Dedifferentiated amniotic fluid mesenchymal stem cell (primary cell): ENCODE measurements around the gene MRAS.
"Not testable (repeated sequence)": the region's sequence is repeated elsewhere in the genome, so short reads cannot be mapped to it uniquely, and the experiment has no call there.

Experiments used
- DNase-seq: peaks from one replicate; pipeline ENCODE4 v3.0.0-alpha.2; 2016; ENCODE audit errors: extremely low spot score

MRAS gene

GRCh38 chr3:138367326-138367850 lies 19.0 kb downstream of the MRAS start:
- no peak for DNase-seq

DNA sequence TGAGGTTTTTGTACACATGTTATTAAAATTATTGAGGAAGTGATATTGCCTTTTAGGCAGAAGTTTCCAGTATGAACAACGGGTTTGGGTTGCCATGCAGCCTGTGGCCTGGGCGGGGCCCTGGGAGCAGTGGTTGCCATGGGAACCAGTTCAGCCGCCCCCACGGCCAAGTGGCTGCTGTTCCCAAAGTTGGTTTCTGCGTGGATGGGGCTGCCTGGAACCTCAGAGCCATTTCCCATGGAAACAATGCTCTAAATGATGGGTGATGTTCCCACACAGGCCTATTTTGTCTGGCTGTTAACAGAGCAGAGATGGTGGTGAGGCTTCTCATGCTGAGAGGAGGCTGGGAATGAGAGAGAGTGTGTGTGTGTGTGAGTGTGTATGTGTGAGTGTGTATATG lies 19.5 kb downstream of the MRAS start:
- peak; percentile 45 for DNase-seq

DNA sequence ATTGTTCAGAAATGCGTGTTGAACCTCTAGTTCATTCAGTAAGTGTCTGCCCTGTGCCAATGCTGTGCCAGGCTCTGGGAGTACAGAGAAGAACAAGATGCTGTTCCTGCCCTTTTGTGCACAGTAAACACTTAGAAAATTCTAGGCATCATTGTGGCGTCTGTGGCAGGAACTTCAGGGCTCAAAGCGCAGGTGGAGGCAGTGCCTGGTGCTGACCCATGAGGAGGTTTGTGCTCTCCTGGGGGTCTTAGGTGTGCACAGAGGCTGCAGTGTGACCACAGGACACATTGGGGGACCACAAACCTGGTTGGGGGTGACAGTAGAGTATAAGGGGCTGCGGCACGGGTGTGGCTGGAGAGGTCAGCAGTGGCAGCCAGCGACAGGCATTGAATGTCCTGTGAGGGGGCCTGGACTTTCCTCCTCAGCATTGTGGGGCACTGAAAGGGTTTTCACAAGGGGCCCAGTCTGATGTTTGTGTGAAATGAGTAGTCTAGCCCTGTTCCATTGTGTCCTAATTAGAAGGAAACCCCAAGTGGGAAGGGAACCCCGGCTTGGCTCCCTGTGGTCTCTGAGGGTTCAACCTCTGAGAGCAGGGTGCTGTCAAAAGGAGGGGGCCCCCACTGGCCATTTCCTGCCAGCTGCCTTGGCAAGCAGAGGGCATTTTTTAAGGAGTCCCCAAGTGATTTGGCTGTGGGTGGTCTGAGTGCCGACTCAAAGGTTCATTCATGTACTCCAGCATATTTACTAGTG lies 20.9 kb downstream of the MRAS start:
- no peak for DNase-seq

GRCh38 chr3:138370321-138370720 lies 21.9 kb downstream of the MRAS start:
- no peak for DNase-seq

DNA sequence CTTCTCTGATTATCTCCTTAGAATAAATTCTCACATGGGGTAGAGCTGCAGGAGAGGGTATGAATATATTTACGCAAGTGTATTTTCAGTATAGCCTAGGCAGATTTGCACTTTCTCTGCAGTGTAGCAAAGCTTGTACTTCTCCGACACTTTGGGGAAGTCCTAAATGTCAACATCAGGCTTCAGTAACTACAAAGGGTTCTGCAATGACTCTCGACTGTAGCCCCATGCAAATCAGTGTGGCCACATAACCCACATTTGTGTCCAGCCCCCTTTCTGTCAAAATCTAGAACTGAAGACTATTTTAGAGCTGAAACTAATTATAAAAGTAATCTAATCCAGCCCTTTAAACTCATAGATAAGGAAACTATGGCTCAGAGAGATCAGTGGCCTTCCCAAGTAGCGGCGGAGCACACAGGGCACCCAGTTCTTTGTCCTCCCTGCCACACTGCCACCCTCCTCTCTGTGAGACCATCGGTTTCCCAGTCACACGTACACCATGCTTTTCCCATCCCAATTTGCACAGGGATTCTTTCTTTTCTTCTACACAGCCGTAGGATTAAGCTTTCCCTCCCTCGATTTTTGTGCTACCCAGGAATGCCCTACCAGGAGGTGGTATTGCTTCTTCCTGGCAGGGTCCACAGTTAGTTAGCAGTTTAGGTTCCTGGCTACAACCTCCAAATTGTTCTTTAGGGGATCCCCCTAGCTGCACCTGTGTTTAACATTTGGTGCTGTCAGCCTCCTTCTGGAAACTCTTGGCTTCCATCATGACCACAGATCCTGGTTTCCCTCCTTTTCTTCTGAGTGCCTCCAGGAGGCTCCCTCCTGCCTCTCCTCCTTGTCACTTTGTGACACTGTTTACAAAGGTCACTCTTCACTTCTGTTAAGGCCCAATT lies 22.9 kb downstream of the MRAS start:
- DNase-seq = no peak

GRCh38 chr3:138373087-138373735 lies 24.8 kb downstream of the MRAS start:
- DNase-seq = no peak

- DNase-seq = no peak
Measured at GRCh38 chr3:138373736-138374094, 25.3 kb downstream of the MRAS start.

GRCh38 chr3:138374573-138375134 lies 26.3 kb downstream of the MRAS start:
- DNase-seq = no peak

GRCh38 chr3:138375447-138375846 lies 27.1 kb downstream of the MRAS start:
- no peak for DNase-seq

GRCh38 chr3:138376663-138377062 lies 28.3 kb downstream of the MRAS start:
- DNase-seq = no peak

GRCh38 chr3:138377212-138377611 lies 28.8 kb downstream of the MRAS start:
- DNase-seq = not testable (repeated sequence)

- DNase-seq = no peak
Measured at GRCh38 chr3:138377804-138378203, 29.4 kb downstream of the MRAS start.

DNA sequence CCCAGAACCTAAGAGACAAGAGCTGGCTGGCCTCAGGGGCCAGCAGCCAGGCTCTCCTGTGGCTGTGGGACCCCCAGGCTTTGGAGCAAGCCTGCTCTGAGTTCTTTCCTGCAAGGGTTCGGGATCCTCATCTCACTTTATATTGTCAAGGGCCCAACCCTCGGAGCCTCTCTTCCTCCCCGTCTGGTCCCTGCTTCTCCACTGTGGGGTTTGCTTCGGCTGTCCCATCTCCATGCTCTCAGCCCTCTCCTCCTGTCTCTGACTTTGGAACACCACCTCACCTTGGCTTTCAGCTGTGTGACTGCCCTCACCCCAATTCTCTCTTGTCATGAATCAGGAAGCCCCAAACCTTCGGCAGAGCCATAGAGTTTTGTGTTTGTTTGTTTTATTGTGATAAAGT lies 30.0 kb downstream of the MRAS start:
- no peak for DNase-seq

GRCh38 chr3:138378990-138379389 lies 30.6 kb downstream of the MRAS start:
- DNase-seq = no peak

- DNase-seq = no peak
Measured at GRCh38 chr3:138381413-138381901, 33.1 kb downstream of the MRAS start.

DNA sequence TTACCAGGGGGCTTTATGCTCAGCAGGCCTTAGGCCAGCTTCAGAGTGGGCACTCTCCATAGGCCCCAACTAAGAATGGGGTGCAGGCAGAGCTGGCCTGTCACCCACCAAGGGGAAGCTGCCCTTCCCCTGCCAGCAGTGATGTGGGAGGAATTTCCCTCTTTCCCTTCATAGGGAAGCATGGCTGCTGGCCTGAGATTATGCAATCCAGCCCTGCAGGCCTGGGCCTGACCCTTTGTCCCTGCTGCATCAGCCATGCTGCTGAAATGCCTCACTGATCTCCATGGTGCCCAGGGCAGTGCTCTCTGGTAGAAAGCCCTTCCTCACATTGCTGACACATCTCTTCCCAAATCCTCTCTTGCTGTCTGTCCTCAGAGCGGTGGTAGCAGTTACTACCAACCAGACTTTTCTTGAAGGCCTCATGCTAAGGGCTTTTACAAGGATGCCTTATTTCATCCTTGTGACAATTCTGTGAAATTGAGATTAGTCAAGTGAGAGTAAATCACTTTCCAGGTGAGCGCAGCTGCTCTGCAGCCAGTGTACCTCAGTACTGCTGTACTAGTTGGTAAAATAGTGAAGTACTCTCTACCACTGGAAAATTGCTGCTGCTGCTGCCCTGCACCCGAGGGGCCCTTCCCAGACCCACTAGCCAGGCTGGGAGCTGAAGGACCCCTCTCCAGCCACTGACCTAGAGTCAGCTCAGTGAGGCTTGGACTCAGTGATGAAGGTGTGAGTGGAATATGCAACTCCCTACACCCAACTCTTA lies 33.8 kb downstream of the MRAS start:
- DNase-seq = no peak

DNA sequence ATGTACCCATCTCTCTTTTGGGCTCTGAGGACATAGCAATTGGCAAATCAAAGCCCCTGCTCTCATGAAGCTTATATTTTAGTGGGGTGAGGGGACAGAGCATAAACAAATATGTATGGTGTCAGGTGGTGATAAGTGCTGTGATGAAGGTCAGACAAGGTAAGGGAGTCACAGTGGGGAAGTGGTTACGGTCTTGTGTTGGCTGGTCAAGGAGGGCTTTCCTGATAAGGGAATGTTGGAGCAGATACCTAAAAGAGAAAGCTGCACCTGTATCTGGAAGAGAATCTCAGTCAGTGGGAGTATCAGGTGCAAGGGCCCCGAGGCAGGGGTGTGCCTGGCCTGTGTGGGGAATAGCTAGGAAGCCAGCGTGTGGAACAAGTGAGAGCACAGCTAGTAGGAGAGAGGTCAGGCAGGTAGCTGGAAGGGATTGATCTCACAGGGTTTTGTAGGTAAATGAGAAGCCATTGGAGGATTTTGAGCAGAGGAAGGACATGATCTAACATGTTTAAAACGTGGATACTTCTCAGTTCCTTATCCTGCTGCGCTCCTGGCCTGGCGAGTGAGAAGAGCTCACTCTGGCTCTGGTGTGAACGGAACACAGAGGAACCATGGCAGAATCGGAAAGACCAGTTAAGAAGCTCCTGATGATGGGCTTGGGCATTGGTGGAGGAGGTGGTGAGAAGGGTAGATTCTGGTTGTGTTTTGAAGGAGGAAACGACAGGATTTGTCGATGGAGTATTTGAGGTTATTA lies 35.5 kb downstream of the MRAS start:
- DNase-seq = no peak

GRCh38 chr3:138384531-138384930 lies 36.2 kb downstream of the MRAS start:
- DNase-seq = no peak

- DNase-seq = no peak
Measured at GRCh38 chr3:138384976-138385375, 36.6 kb downstream of the MRAS start.

GRCh38 chr3:138389144-138389601 lies 40.8 kb downstream of the MRAS start:
- DNase-seq = no peak
